SJCRH30 (cell line): ENCODE results near the gene VIPR1. TPM values are rescaled to one million over a fixed set of nuclear protein-coding genes. Genes with fewer than 3 reads are reported as not detected.
A peak's percentile ranks its signal among the peaks of the same experiment; 100 is the strongest.
"Not testable (repeated sequence)": the region's sequence is repeated elsewhere in the genome, so short reads cannot be mapped to it uniquely, and the experiment has no call there.

ENCODE experiments used
- DNase-seq, 2 experiments: peaks; one replicate each; pipeline ENCODE4 v3.0.0-alpha.2; 2015 to 2020
- H3K27ac ChIP-seq: fragments of 250-450 bp; sonication (Bioruptor Pico); 2 replicates; pipeline ENCODE4 v1.5.1; 2020; ENCODE audit warnings: mild to moderate bottlenecking, moderate library complexity
- H3K27me3 ChIP-seq: fragments of 250-450 bp; sonication (Bioruptor Pico); 2 replicates; pipeline ENCODE4 v1.5.1; 2020; ENCODE audit warnings: mild to moderate bottlenecking, moderate library complexity
- H3K36me3 ChIP-seq: fragments of 250-450 bp; sonication (Bioruptor Pico); 2 replicates; pipeline ENCODE4 v1.5.1; 2020; ENCODE audit warnings: mild to moderate bottlenecking, moderate library complexity
- H3K4me1 ChIP-seq: fragments of 250-450 bp; sonication (Bioruptor Pico); 2 replicates; pipeline ENCODE4 v1.5.1; 2020; ENCODE audit warnings: mild to moderate bottlenecking, moderate library complexity
- H3K4me3 ChIP-seq: fragments of 250-450 bp; sonication (Bioruptor Pico); 2 replicates; pipeline ENCODE4 v1.5.1; 2020; ENCODE audit warnings: mild to moderate bottlenecking, moderate library complexity
- H3K9me3 ChIP-seq: fragments of 250-450 bp; sonication (Bioruptor Pico); replicated peaks from 2 replicates; pipeline ENCODE4 v1.5.1; 2020; ENCODE audit warnings: mild to moderate bottlenecking, moderate library complexity
- total RNA-seq: library from RNA; depleted of rRNA; stranded (reverse); fragments of >200 nt; shearing (Covaris generic); gene quantifications from 2 replicates; pipeline ENCODE4 v1.2.3, GENCODE V29; 2014

VIPR1 gene
- total RNA-seq, 1 experiment from 2014 or later = not detected

GRCh38 chr3:42547401-42547945 lies 45.0 kb downstream of the VIPR1 start:
- Histone ChIP-seq H3K4me3 (no peak overlapping the region), H3K9me3 (no peaks in the 10 kb centered on the region), H3K27ac (no peak overlapping the region), H3K4me1 (no peaks in the 10 kb centered on the region), H3K27me3 (no peaks in the 10 kb centered on the region), H3K36me3 (no peaks in the 10 kb centered on the region)
- peak; percentile 28 to 55 for DNase-seq

- Histone ChIP-seq H3K27me3 (no peaks in the 10 kb centered on the region), H3K4me1 (no peaks in the 10 kb centered on the region), H3K27ac (no peak overlapping the region), H3K4me3 (no peak overlapping the region), H3K9me3 (no peaks in the 10 kb centered on the region), H3K36me3 (no peaks in the 10 kb centered on the region)
- no peak for DNase-seq
Observed at GRCh38 chr3:42549131-42549530, 46.7 kb downstream of the VIPR1 start.

GRCh38 chr3:42550250-42550649 lies 47.8 kb downstream of the VIPR1 start:
- no peaks in the 10 kb centered on the region for H3K27me3 ChIP-seq
- no peaks in the 10 kb centered on the region for H3K4me1 ChIP-seq
- DNase-seq = no peak
- no peak overlapping the region for H3K27ac ChIP-seq
- no peaks in the 10 kb centered on the region for H3K36me3 ChIP-seq
- H3K4me3 ChIP-seq = no peak overlapping the region
- no peaks in the 10 kb centered on the region for H3K9me3 ChIP-seq

- H3K4me1 ChIP-seq = no peaks in the 10 kb centered on the region
- H3K4me3 ChIP-seq = no peak overlapping the region
- H3K27me3 ChIP-seq = no peaks in the 10 kb centered on the region
- H3K9me3 ChIP-seq = no peaks in the 10 kb centered on the region
- DNase-seq = no peak
- H3K27ac ChIP-seq = no peak overlapping the region
- no peaks in the 10 kb centered on the region for H3K36me3 ChIP-seq
Observed at GRCh38 chr3:42552830-42553229, 50.4 kb downstream of the VIPR1 start.

- H3K27ac ChIP-seq = no peak overlapping the region
- no peaks in the 10 kb centered on the region for H3K27me3 ChIP-seq
- no peaks in the 10 kb centered on the region for H3K4me1 ChIP-seq
- no peaks in the 10 kb centered on the region for H3K9me3 ChIP-seq
- no peaks in the 10 kb centered on the region for H3K36me3 ChIP-seq
- no peak overlapping the region for H3K4me3 ChIP-seq
- no peak for DNase-seq
Observed at GRCh38 chr3:42556089-42556632, 53.7 kb downstream of the VIPR1 start.

- H3K4me1 ChIP-seq, H3K9me3 ChIP-seq, H3K27me3 ChIP-seq, DNase-seq, H3K27ac ChIP-seq, H3K4me3 ChIP-seq, H3K36me3 ChIP-seq: not testable (repeated sequence)
Observed at GRCh38 chr3:42556817-42557216, 54.4 kb downstream of the VIPR1 start.

- H3K4me1 ChIP-seq = no peaks in the 10 kb centered on the region
- H3K27me3 ChIP-seq = no peaks in the 10 kb centered on the region
- H3K9me3 ChIP-seq = no peaks in the 10 kb centered on the region
- H3K27ac ChIP-seq = no peak overlapping the region
- H3K4me3 ChIP-seq = no peak overlapping the region
- no peaks in the 10 kb centered on the region for H3K36me3 ChIP-seq
- DNase-seq = no peak
Observed at GRCh38 chr3:42557854-42558253, 55.4 kb downstream of the VIPR1 start.

- Histone ChIP-seq H3K4me3 (no peak overlapping the region), H3K4me1 (no peaks in the 10 kb centered on the region), H3K36me3 (no peaks in the 10 kb centered on the region; the same call in 1 of the 2 replicates), H3K27me3 (no peaks in the 10 kb centered on the region), H3K9me3 (no peaks in the 10 kb centered on the region), H3K27ac (no peak overlapping the region)
- DNase-seq = no peak
Observed at GRCh38 chr3:42562047-42562907, 59.8 kb downstream of the VIPR1 start.

- no peak overlapping the region for H3K27ac ChIP-seq
Observed at GRCh38 chr3:42569593-42570142, 67.2 kb downstream of the VIPR1 start.

GRCh38 chr3:42572278-42572677 lies 69.8 kb downstream of the VIPR1 start:
- Histone ChIP-seq H3K27ac (no peak overlapping the region), H3K4me1 (no peaks in the 10 kb centered on the region), H3K4me3 (no peak overlapping the region), H3K27me3 (no peaks in the 10 kb centered on the region), H3K36me3 (peaks cover 5% of the 10 kb centered on the region), H3K9me3 (no peaks in the 10 kb centered on the region; the same call in 1 of the 2 replicates)
- peak; percentile 17 to 52 for DNase-seq

More at GRCh38 chr3:42569593-42570142, 67.2 kb downstream of the VIPR1 start:
- no peaks in the 10 kb centered on the region for H3K9me3 ChIP-seq
- no peaks in the 10 kb centered on the region for H3K4me1 ChIP-seq
- no peak for DNase-seq
- H3K27me3 ChIP-seq = no peaks in the 10 kb centered on the region
- H3K4me3 ChIP-seq = no peak overlapping the region
- peaks cover 5% of the 10 kb centered on the region for H3K36me3 ChIP-seq

GRCh38 chr3:42575137-42575741 lies 72.8 kb downstream of the VIPR1 start:
- peaks cover 5% of the 10 kb centered on the region for H3K36me3 ChIP-seq
- H3K4me1 ChIP-seq = no peaks in the 10 kb centered on the region
- no peaks in the 10 kb centered on the region; the same call in 1 of the 2 replicates for H3K9me3 ChIP-seq

GRCh38 chr3:42578054-42578453 lies 75.6 kb downstream of the VIPR1 start:
- no peaks in the 10 kb centered on the region for H3K4me1 ChIP-seq
- H3K9me3 ChIP-seq = no peaks in the 10 kb centered on the region; the same call in 1 of the 2 replicates
- no peaks in the 10 kb centered on the region for H3K27me3 ChIP-seq
- H3K4me3 ChIP-seq = no peak overlapping the region
- H3K27ac ChIP-seq = no peak overlapping the region
- DNase-seq = no peak
- H3K36me3 ChIP-seq = peaks cover 5% of the 10 kb centered on the region

More at GRCh38 chr3:42575137-42575741, 72.8 kb downstream of the VIPR1 start:
- Histone ChIP-seq H3K27ac (no peak overlapping the region), H3K27me3 (no peaks in the 10 kb centered on the region), H3K4me3 (no peak overlapping the region)
- DNase-seq = no peak

GRCh38 chr3:42579346-42579745 lies 76.9 kb downstream of the VIPR1 start:
- DNase-seq, H3K4me1 ChIP-seq, H3K27me3 ChIP-seq, H3K36me3 ChIP-seq, H3K9me3 ChIP-seq, H3K4me3 ChIP-seq, H3K27ac ChIP-seq: not testable (repeated sequence)

- Histone ChIP-seq H3K27me3 (no peaks in the 10 kb centered on the region), H3K4me3 (peak overlapping the region; percentile 99), H3K4me1 (no peaks in the 10 kb centered on the region), H3K36me3 (no peaks in the 10 kb centered on the region), H3K27ac (peak overlapping the region; percentile 78), H3K9me3 (no peaks in the 10 kb centered on the region)
- DNase-seq = no peak
Observed at GRCh38 chr3:42581400-42581708, 78.9 kb downstream of the VIPR1 start.
